Left kidney (tissue), 2 donors: Measurements from ENCODE around the gene RBBP7. TPM values are rescaled to one million over a fixed set of nuclear protein-coding genes. Genes with fewer than 3 reads are reported as not detected.
"Not testable (repeated sequence)": the region's sequence is repeated elsewhere in the genome, so short reads cannot be mapped to it uniquely, and the experiment has no call there.

ENCODE experiments used
- DNase-seq: peaks from one replicate; pipeline ENCODE4 v3.0.0-alpha.2; 2013
- polyA plus RNA-seq: library from polyadenylated mRNA; unstranded; fragments of 120-200 nt; gene quantifications from one replicate; pipeline ENCODE4 v1.2.1, GENCODE V29; 2013; ENCODE audit not compliant: insufficient read length

Gene RBBP7
- polyA plus RNA-seq, 1 donor: 265 TPM

- peak; percentile 18 for DNase-seq
These were observed 618 bp downstream of the RBBP7 start for GRCh38 chrX:16869393-16870094.

- DNase-seq: no peak
These were observed 1.2 kb downstream of the RBBP7 start for GRCh38 chrX:16868920-16869319.

GRCh38 chrX:16867947-16868346 is 2.2 kb downstream of the RBBP7 start:
- DNase-seq: no peak

GRCh38 chrX:16862829-16863228 is 7.3 kb downstream of the RBBP7 start:
- no peak for DNase-seq

- no peak for DNase-seq
These were observed 13.4 kb downstream of the RBBP7 start for GRCh38 chrX:16856744-16857143.

- DNase-seq: not testable (repeated sequence)
These were observed 14.1 kb downstream of the RBBP7 start for GRCh38 chrX:16856076-16856404.

- no peak for DNase-seq
These were observed 14.6 kb downstream of the RBBP7 start for GRCh38 chrX:16855363-16856075.

GRCh38 chrX:16853537-16853936 is 16.6 kb downstream of the RBBP7 start:
- DNase-seq: no peak

GRCh38 chrX:16852617-16853179 is 17.5 kb downstream of the RBBP7 start:
- no peak for DNase-seq

- no peak for DNase-seq
These were observed 18.3 kb downstream of the RBBP7 start for GRCh38 chrX:16851827-16852226.

- no peak for DNase-seq
These were observed 18.7 kb downstream of the RBBP7 start for GRCh38 chrX:16851421-16851820.

- DNase-seq: no peak
These were observed 21.6 kb downstream of the RBBP7 start for GRCh38 chrX:16848541-16848940.

- DNase-seq: no peak
These were observed 24.5 kb downstream of the RBBP7 start for GRCh38 chrX:16845686-16846085.

GRCh38 chrX:16843208-16843909 is 26.8 kb downstream of the RBBP7 start:
- DNase-seq: no peak

GRCh38 chrX:16842684-16843083 is 27.5 kb downstream of the RBBP7 start:
- no peak for DNase-seq

GRCh38 chrX:16839852-16840460 is 30.2 kb downstream of the RBBP7 start:
- no peak for DNase-seq

GRCh38 chrX:16839219-16839851 is 30.8 kb downstream of the RBBP7 start:
- no peak for DNase-seq

- no peak for DNase-seq
These were observed 31.7 kb downstream of the RBBP7 start for GRCh38 chrX:16838202-16839066.

GRCh38 chrX:16836371-16836770 is 33.8 kb downstream of the RBBP7 start:
- no peak for DNase-seq

GRCh38 chrX:16834806-16835205 is 35.4 kb downstream of the RBBP7 start:
- no peak for DNase-seq

GRCh38 chrX:16832301-16832700 is 37.9 kb downstream of the RBBP7 start:
- no peak for DNase-seq
